ENCODE results near the gene LMAN2. TPM values are rescaled to one million over a fixed set of nuclear protein-coding genes. Genes with fewer than 3 reads are reported as not detected.

Gene LMAN2
- total RNA-seq, 1 experiment from 2014 or later: 106 TPM

- no CpG with 5 or more reads among the region's 5 CpGs for WGBS (ENCODE audit: extremely low coverage, insufficient read length, low lambda C conversion rate)
These were observed 5.6 kb upstream of the LMAN2 start for GRCh38 chr5:177357146-177357458.

More at GRCh38 chr5:177357146-177357458, 5.6 kb upstream of the LMAN2 start:
- Histone ChIP-seq H3K23ac (ENCODE audit: insufficient read length, low read depth, low read length) (no peak overlapping the region), H4K20me1 (ENCODE audit: control insufficient read depth, insufficient read depth, insufficient read length) (no peaks in the 10 kb centered on the region), H3K9me3 (ENCODE audit: control insufficient read depth, low read depth, low read length) (no peaks in the 10 kb centered on the region), H3K18ac (ENCODE audit: insufficient read length, low read depth, low read length) (no peak overlapping the region), H3K79me2 (ENCODE audit: insufficient read depth, low read length) (no peaks in the 10 kb centered on the region), H3K4me2 (ENCODE audit: insufficient read depth, insufficient read length, low read length) (no peak overlapping the region), H2BK15ac (ENCODE audit: low read depth, low read length) (no peak overlapping the region), H3K27ac (ENCODE audit: insufficient read length, low read depth, low read length) (no peak overlapping the region), H2BK12ac (ENCODE audit: insufficient read length, low read depth, low read length) (no peak overlapping the region), H3K23me2 (ENCODE audit: insufficient read length, low read depth, low read length, poor library complexity, severe bottlenecking) (peaks cover 1% of the 10 kb centered on the region), H2BK5ac (ENCODE audit: insufficient read length, low read length) (no peak overlapping the region), H3K79me1 (ENCODE audit: insufficient read depth, low read depth, low read length, poor library complexity, severe bottlenecking) (no peaks in the 10 kb centered on the region), H3K14ac (ENCODE audit: insufficient read depth, low read length) (no peak overlapping the region), H3K27me3 (ENCODE audit: insufficient read depth, low read length) (no peaks in the 10 kb centered on the region), H2AFZ (ENCODE audit: low read length) (no peak overlapping the region), H4K91ac (ENCODE audit: insufficient read length, low read depth, low read length) (no peak overlapping the region), H3T11ph (ENCODE audit: low read length) (no peak overlapping the region), H3K9ac (ENCODE audit: extremely low read depth, insufficient read length, low read length) (no peak overlapping the region), H3K4ac (ENCODE audit: low read depth, low read length) (no peak overlapping the region), H2BK20ac (ENCODE audit: low read depth, low read length, poor library complexity, severe bottlenecking) (no peak overlapping the region), H4K8ac (replicated peaks; ENCODE audit: insufficient read length, low read depth, low read length) (no peak overlapping the region), H2AK5ac (ENCODE audit: insufficient read length, low read length) (no peak overlapping the region), H3K56ac (ENCODE audit: insufficient read length, low read depth, low read length) (no peak overlapping the region), H3K4me1 (ENCODE audit: insufficient read depth, low read length) (peaks cover 1% of the 10 kb centered on the region; the same call in 1 of the 2 replicates), H2BK120ac (ENCODE audit: low read depth, low read length, poor library complexity, severe bottlenecking) (no peak overlapping the region), H4K5ac (ENCODE audit: insufficient read length, low read depth, low read length) (no peak overlapping the region)
- Mint-ChIP-seq H3K27me3 (ENCODE audit: low read depth) (peaks cover 53% of the 10 kb centered on the region), H3K4me1 (peaks cover 6 to 12% of the 10 kb centered on the region in 2 experiments), H3K27ac (peak overlapping the region in 1 of 3 experiments; percentile 10; a peak in 1 of 7 replicates), H3K4me3 (no peak overlapping the region), H3K9me3 (peaks cover 3 to 4% of the 10 kb centered on the region in 2 experiments; a peak in 4 of 5 replicates), H3K36me3 (ENCODE audit: insufficient read depth in 1 of 3, low read depth in 3 of 3) (no peaks in the 10 kb centered on the region)
- no peak for DNase-seq
- no peak for TF ChIP-seq CTCF (conservative IDR thresholded peaks at IDR 0.05)
